GM12892 (cell line): Measurements from ENCODE around the gene SPEG.

Experiments
- POLR2A ChIP-seq: IDR thresholded peaks from 2 replicates; pipeline ENCODE4 v1.6.1; 2011; ENCODE audit warnings: low read depth, low read length, control low read depth
- POLR2AphosphoS5 ChIP-seq: IDR thresholded peaks from 2 replicates; pipeline ENCODE4 v1.6.1; 2011; ENCODE audit warnings: low read depth, low read length, control low read depth
- TAF1 ChIP-seq: IDR thresholded peaks from 2 replicates; pipeline ENCODE4 v1.6.1; 2011; ENCODE audit warnings: low read depth, mild to moderate bottlenecking, control low read depth, low read length, borderline replicate concordance

DNA sequence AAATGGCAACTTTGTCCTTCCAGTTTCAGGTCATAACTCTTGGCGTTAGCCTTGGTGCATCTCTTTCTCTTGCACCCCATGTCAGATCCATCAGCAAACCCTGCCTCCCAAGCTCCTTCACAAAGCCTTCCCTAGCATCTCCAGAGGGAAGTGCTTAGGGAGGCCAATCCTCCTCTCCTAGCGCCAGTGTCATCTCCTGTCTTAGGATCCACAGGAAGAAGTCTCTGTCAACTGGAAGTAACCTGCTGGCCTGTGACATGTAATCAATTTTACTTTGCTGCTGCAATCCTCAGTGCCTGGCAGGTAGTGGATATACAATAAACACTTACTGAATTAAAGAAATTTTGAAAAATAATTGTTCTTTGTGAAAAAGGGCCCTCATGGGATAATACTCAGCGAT, 39.0 kb upstream of the SPEG start:
- TF ChIP-seq POLR2A (no peak), POLR2AphosphoS5 (no peak), TAF1 (no peak)
